Fibroblast of skin of right quadriceps (primary cell): ENCODE measurements around the gene MTRF1.
A peak's percentile ranks its signal among the peaks of the same experiment; 100 is the strongest.

Experiments used
- DNase-seq: peaks from one replicate; pipeline ENCODE4 v3.0.0-alpha.2; 2013

Gene MTRF1, protein sequence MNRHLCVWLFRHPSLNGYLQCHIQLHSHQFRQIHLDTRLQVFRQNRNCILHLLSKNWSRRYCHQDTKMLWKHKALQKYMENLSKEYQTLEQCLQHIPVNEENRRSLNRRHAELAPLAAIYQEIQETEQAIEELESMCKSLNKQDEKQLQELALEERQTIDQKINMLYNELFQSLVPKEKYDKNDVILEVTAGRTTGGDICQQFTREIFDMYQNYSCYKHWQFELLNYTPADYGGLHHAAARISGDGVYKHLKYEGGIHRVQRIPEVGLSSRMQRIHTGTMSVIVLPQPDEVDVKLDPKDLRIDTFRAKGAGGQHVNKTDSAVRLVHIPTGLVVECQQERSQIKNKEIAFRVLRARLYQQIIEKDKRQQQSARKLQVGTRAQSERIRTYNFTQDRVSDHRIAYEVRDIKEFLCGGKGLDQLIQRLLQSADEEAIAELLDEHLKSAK

DNA sequence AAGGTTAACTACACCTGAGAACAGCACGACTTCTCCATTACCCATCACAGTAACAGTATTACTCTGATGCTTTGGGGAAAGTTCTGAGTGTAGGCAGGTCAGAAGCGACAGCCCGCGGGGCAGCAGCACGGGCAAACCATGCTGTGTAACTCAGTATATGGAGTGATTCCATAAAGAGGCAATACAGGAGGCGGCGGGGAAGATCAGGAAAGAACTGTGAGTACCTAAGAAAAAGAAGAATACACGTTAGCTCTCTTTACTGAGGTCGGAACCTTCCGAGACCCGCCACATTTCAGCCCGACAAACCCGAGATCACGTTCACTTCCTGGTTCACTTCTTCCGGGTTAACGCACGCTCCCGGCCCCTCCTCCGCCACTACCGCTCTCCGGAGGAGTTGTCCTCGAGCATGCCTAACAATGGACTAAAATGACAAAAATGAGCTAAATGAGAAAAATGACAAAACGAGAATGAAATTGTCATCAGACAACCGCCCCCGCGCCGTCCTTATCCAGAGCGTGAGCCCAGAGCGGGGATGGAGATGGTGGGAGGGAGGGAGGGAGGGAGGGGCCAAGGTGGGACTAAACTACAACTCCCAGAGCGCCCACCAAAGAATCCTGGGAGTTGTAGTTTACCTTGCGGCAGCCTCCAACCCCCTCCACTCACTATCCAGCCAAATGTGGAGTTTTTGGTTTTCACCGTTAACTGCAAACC is at the start of gene MTRF1:
MTRF1 (minus strand) TSS at position 316 of the 711 bp plus-strand sequence. CDS start 2,669 bp downstream, outside the sequence.
- DNase-seq = peak; percentile 78

DNA sequence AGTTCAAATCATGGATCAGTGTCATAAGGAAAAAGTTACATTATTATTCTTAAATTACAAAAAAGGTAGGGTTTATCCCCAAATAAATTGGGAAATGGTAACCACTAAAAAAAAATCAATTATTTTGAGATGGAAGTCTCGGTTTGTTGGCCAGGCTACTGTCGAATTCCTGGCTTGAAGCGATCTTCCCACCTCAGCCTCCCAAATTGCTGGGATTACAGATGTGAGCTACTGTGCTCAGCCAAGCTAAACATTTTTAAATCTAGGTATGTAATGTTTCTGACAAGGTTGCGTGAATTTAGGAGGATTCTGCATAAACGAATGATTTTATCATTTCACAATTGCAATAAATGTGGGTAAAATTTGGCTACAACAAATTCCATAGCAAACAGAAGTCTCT is 49.7 kb upstream of the MTRF1 start:
- DNase-seq = no peak

DNA sequence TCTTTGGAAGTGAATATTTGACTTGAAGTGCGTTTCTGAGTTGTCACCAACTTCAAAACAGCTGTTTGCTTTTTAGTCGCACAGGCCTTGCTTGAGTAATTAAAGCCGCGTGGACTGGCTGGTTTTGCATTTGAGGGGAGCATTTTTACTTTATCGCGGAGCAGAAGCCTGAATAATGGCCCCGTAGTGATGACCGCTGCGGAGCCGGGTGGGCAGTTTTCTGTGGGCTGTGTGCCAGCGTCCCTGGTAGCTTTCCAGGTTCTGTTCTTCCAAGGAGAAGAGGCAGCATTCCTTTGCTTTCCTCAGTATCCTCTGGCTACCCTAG is 48.8 kb upstream of the MTRF1 start:
- peak; percentile 37 for DNase-seq

DNA sequence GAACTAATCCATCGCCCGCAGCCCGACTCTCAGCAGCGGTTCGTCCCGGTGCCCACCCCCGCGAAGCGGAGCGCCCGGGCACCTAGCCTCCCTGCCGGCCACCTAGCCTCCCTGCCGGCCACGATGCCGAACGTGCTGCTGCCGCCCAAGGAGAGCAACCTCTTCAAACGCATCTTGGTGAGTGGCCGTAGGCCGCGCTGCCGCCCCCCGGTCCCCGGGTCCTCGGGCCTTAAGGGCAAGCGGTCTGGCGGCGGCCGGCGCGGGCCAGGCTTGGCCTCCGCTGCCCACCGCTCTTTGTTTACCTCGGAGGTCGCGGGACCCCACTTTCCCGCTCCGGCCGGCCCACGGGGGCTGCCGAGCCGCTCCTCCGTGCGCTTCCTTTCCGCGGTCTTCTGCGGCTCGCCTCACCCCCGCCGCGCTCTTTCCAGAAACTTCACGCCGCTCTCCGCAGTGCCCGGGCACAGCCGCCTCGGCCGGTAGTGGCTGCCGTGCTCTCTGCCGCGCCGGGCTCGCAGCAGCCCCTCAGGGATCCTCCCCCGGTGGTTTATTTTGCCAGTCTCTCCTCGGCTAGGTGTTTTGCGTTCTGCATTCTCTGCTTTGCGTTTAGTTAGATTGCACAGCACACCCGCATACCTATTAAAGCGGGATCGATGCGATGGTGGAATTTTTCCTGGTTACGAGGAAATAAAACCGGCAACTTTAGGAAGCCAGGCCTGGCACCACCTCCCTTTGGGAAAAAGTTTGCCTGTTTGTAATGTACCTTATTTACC is 48.2 kb upstream of the MTRF1 start:
- peak; percentile 20 for DNase-seq

DNA sequence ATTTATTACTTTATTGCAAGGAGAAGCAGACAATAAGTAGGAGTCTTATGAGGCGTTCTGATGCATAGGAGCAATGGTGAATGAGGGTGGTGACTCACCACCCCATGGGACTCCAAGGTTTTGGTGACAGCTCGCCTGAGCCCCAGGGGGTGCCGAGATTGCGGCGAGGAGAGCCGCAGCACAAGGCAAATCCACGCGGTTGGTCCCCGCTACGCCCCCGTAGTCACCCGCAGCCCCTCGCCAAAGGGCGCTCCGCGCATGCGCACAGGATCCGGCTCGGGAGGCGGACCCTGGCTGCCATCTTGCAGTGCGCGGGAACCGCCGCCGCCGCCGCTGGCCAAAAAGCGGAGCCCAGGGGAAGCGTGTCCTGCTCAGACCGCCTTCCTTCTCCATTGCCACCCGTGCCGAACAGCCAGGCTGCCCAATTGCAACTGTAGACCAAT is 47.6 kb upstream of the MTRF1 start, which contains the start of gene NAA16:
NAA16 (plus strand) TSS at position 305 of the 443 bp plus-strand sequence. CDS start 262 bp downstream, outside the sequence.
- peak; percentile 90 for DNase-seq

DNA sequence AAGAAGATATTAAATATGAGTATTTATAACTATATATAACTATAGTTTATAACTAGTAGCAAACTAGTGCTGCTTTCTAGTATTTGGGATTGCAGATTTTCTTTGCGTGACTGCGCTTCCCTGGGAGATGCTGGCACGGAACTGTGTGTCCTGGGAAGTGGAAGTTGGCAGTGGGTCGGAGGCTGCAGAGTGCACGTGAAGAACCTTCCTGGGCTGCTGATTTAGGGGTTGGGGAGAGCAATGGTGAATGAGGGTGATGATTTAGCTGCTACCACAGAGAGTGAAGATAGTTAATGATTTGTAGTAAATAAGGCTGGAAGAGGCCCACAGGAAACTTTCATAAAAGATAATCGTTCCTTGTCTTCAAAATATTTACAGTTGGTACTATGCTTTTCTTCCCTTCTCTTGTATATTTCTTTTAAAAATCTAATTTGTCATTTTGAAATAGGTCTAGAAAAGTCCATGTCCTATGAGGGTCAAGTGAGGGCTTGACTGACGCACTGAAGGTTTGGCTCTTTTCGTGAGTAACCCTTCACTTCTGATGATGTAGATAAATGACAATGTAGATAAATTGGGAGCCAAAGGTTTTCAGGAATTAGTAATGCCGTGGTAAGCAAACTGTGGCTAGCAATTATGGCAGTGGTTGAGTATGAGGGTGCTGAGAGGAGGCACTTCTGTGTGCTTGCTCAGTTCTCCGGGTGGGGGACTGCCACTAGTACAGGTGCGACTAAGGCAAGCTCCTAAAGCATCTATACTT is 44.7 kb upstream of the MTRF1 start:
- no peak for DNase-seq

DNA sequence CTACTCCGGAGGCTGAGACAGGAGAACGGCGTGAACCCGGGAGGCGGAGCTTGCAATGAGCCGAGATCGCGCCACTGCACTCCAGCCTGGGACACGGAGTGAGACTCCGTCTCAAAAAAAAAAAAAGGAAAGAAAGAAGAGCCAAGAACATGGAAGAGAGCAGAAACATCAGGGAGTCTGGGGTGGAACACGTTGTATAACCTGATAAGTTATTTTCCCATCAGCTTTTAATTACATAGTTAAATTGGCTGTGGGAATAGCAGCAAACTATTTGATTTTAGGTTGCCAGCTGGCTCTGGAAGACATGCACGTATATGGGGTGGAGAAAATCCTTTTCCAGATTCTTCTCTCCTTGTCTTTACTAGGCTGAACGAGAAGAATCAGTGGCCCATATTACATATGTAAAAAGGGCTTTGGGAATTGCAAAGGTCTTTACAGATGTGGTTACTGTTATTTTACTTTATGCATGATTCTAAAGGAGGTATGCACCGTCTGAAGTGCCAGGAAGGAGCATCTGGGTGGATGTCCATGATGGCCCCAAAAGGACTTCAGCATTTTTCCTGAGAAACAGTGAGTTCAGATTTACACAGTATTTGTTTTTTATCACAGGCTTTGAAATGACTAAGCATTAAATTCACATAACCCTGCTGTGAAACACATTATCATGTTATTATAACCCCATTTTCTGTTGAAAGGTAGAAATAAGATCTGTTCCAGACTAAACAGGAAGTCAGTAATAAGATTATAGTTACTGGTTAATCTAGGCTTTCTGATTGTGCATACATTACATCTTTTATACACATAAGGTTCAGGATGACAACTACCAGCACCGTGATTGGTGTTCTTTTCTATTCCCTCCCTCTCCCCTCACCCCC is 43.1 kb upstream of the MTRF1 start:
- peak; percentile 13 for DNase-seq

DNA sequence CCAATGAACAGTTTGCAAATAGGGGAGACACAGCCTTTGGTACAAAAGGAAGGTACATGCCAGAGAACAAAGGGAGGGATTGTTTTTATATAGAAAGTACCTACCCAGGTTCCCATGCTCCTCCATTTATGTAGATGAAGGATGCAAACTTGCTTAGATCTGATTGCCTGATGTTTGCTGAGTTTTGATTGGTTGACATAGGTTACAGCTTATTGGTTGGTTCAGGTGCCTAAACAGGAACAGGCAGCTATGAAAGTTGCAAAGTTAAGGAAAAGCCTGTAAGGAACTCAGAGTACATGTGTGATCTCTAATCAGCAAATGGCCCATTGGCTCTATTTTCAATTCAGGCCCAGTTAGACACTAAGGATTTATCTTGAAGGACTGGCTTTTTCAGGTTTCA is 41.2 kb upstream of the MTRF1 start:
- no peak for DNase-seq

DNA sequence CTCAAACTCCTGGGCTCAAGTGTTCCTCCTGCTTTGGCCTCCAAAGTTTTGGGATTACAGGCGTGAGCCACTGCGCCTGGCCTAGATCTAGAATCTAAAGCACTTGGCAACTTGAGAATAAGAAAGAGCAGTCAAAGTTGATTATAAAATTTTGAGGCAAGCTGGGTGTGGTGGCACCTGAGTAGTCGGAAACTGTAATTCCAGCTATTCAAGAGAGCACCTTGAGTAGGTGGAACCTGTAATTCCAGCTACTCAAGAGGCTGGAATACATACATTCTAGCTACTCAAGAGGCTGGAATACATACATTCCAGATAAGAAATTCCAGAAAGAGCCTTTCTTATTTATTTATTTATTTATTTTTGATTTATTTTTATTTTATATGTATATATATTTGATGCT is 39.4 kb upstream of the MTRF1 start:
- no peak for DNase-seq

DNA sequence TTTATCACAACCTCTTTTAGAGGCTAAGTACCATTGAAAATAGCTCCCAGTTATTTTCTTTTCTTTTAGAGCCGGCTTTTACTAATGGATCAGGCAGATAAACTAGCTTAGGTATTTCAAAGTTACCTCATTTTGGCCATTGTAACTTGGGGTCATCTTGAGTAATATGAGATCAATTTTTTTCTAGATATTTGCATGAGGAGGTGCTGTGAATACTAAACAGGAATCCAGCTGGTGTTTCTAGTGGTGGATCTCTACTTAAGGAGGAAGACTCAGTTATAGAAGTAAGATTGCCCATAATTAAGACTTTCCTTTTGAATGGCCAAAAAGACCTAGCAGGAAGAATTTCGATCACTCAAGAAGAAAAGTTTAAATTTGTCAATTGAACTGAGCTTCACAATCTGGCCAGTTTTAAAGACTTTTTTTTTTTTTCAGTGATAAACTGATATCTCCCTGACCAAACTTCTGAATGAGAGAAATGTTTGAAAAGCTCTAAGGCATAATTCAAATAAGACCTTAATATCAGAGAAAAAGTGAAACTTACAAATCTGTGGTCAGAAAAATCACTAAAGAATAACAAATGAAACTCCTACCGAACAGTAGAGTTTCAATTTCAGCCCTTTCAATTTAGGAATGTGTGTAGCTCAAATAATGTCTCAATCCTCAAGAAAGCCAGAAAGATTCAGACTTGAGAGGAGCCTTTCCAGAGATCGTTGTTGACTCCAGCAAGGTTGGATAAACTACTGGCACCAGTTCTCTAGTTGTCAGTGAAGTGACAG is 36.1 kb upstream of the MTRF1 start:
- DNase-seq = no peak

DNA sequence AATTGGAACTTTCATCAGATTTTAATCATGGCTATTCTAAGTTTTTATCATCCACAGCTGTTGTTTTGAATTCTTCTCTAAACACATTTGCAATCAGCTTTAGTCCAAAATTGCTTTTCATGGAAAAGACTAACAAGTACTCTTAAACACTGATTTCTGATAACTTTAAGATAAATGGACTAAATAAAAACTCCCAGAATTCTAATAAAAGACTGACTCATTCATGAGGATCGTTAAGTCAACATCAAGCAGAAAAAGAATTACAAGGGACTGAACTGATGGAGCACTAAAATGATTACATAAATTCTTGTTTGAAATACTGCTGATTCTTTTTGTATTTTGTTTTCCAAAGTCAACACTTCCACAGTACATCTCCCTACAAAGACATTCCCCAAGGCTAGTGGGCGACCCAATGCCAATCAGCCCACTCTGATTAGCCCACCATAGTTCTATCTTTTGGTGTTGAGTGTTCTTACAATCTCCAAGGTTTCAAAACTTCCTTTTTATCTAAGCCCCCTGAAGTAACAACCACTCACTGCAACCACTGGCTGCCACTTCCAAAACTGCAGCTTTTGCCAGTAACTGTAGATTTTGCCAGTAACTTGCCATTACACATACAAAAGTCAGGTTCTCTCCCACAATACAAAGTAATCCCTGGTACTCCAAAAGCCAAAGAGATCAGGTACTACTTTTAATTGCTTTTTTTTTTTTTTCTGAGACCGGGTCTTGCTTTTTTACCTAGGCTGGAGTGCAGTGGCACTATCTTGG is 33.7 kb upstream of the MTRF1 start:
- DNase-seq = no peak

DNA sequence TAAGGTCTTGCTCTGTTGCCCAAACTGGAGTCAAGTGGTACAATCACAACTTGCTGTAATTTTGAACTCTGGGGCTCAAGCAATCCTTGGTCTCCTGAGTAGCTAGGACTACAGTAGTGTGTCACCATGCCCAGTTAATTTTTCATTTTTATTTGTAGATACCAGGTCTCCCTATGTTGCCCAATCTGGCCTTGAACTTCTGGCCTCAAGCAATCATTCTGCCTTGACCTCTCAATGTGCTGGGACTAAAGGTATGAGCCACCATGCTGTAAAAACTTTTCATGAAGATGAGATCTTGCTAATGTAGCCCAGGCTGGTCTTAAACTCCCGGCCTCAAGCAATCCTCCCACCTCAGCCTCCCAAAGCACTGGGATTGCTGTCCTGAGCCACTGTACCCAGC is 32.6 kb upstream of the MTRF1 start:
- DNase-seq = no peak

DNA sequence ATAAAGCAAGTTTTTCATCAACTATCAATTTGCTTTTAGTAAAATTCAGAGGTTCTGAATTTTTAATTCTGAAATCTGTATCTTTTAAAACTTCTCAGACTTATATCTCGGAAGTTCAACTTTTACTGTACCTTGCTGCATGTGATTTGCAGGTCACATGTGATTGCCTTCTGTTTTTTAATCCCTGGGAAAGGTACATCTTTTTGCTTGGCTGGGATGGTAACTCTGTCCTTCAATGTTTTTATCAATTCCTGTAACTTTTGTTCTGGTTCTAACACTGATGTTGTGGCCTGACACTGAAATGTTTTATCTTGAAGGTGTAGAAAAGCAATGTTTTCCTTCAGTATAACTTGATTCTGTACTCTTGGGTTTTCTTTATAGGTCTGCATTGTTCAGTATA is 31.5 kb upstream of the MTRF1 start:
- no peak for DNase-seq

DNA sequence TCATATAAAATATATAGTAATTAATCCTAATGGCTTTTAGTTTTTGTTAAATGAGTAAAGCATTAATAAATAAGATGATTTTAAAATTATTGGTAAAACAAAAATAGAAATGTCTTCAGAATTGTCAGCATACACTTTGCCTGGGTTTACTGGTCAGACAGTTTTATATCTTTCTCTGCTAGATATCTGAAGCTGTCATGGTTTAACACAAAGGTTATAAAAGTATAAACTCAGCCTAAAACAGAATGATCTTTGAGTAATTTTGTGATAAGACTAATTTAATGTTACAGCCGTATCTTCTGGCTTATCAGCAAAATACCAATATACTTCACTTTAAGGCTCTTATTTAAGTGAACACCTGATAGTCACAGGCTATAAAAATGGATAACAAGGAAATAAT is 29.9 kb upstream of the MTRF1 start:
- DNase-seq = no peak

DNA sequence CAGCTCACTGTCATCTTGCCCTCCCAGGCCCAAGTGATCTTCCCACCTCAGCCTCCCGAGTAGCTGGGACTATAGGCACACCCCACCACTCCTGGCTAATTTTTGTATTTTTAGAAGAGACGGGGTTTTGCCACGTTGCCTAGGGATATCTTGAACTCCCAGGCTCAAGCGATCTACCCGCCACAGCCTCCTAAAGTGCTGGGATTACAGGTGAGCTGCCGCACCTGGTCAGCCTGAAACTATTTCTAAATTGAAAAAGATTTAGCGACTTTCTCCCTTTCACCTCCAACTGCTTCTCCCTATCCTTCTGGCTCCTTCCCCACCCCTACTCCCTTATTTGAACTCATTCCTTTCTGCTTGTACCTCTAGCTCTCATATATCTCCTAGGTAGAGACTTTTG is 27.9 kb upstream of the MTRF1 start:
- no peak for DNase-seq

DNA sequence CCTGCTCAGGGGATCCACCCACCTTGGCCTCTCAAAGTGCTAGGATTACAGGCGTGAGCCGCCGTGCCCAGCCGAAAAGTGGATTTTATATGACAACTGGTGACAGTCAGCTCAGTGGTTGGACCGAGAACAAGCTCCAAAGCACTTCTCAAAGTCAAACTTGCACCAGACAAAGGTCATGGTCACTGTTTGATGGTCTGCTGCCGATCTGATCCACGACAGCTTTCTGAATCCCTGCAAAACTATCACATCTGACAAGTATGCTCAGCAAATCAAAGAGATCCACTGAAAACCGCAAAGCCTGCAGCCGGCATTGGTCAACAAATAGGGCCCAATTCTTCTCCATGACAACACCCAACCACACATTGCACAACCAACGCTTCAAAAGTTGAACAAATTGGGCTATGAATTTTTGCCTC is 26.1 kb upstream of the MTRF1 start:
- DNase-seq = no peak

DNA sequence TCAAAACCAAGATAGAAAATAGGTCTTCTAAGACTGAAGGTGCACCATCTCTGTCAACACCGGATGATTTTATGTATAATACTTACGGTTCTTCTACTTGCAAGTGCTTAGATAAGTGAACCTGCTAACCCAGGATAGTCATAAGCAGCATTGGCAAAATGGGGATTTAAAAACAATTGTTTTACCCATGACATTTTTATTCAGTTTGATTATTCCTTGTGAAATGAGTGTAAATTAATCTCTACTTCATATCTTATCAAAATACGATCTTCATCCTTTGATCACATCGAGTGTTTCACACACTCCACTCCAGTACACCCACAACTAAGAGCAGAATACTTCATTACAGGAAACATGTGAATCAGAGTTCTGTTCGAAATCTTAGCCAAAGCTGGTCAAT is 23.0 kb upstream of the MTRF1 start:
- no peak for DNase-seq

DNA sequence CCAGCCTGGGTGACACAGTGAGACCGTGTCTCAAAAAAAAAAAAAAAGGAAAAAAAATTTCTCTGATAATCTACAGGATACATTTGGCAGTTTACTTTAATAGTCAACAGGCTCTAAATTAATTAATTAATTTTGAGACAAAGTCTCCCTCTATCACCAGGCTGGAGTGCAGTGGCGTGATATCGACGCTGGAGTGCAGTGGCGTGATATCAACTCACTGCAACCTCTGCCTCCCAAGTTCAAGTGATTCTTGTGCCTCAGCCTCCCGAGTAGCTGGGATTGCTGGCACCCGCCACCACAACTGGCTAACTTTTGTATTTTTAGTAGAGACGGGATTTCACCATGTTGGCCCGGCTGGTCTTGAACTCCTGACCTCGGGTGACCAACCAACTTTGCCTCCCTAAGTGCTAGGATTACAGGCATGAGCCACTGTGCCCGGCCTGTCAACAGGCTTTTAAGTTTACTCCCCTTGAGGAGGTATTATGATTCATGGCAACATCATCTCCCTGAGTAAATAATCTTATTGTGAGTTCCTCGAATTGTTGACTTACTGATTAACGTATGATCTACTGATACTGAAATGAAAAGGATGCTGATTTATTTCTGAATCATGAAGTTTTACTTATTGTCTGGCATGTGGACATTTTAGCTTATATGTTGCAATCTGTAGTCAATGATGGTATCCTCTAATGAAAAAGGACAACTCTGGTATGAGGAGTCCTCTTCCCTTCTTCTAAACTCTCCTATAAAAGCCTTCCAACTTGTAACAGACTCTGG is 21.3 kb upstream of the MTRF1 start:
- peak; percentile 76 for DNase-seq

DNA sequence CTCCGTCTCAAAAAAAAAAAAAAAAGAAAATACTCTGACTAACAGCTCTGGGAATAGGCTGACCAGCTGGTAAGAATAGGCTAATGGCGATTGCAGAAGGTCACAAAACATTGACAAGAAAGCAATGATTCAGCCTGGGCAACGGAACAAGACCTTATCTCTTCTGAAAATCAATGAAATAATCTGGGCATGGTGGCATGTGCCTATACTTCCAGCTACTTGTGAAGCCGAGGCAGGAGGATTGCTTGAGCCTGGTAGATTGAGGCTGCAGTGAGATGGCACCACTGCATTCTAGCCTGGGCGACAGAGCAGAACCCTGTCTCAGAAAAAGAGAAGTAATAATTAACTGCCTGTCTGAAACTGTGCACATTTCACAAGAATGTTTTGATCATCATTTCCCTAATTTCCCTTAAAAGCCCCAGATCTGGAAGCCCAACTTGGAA is 18.8 kb upstream of the MTRF1 start:
- DNase-seq = no peak
